ENCODE measurements around the gene PPP2R5C.

The PPP2R5C gene

DNA sequence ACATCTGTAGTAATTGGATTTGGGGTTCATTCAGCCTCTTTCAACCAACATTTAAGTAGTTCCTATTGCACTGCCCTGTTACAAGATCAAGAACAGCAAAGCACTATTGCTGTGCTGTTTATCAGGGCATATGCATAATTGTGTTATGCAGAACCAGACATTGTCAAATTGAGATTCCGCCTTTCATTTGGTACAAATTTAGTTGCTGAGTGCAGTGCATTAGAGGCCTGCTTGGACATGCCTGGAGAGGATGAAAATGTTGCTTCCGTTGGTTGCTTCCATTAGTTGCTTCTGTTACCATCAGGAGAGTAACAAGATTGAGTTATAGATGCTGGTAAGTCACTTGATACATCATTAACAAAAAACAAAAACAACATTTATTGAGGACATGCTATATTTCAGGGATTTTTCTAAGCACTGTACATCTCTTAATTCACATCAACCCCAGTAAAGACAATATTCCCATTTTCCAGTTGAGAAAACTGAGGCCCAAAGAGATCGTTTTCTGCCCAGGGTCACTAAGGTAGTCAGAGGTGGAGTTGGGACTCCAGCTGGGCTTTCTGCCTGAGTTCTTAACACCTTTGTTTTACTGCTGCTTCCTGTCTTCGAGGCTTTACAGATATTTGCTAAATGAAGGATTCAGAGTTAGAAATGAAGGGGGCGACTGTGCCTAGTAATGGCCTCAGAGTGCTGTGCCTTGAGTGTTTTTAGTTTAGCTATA lies 79.3 kb downstream of the PPP2R5C start:
- DNase-seq (ENCODE audit: low read depth) = no peak

- DNase-seq (ENCODE audit: low read depth) = no peak
These were observed 81.5 kb downstream of the PPP2R5C start for GRCh38 chr14:101843038-101843437.

DNA sequence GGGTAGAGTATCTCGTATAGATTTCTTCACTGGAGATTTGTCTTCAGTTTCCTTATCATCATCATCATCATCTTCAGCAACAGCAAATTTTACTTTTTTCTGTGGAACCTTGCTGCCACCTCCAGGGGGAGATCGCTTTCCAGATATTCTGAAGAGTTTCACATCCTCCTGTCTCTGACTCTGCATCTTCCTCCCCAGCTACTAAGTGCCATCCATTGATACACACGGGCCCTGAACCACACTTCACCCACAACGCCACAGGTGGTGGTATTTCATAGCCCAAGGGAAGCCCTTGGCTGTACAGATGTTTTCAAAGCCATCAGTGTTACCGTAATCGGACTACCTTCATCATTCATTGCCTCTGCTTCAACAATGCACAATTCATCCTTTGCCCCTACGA lies 82.2 kb downstream of the PPP2R5C start:
- DNase-seq (ENCODE audit: low read depth) = no peak

DNA sequence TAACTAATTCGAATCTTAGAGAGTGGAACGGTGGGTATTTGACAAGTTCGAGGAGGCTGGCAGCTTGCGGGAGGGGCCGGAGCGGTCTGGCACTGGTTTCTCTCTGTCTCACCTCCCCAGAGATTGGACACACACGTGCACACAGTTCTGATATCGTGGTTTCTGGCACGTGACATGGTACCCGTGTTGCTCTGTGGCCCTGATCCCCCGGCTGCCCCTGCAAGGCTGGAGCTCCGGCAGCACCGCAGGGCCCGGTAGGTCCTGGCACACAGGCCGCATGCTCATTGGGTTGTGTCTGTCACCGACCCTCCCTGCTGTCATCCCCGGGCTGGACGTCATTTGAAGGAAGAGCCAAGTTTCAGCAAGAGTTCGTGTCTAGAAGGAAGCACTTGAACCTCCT lies 82.7 kb downstream of the PPP2R5C start:
- DNase-seq (ENCODE audit: low read depth) = no peak

DNA sequence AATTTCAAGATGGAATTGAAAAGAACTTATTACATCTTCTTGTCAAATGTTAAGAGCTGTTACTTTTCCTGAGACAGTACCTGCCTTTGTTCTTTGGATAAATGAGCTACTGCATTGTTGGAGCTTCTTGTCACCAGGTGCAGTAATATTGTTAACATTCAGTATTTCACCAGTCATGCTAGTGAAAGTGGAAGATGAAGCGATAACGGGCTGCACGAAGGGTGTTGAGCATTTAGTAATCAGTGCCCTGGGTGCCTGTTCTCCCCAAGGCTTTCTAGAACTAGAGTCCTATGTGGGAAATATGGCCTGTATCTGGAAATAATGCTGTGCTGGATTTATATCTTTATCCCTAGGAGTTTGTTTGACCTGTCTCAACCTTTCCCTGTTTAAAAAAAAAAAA lies 83.2 kb downstream of the PPP2R5C start:
- no peak for DNase-seq (ENCODE audit: low read depth)

DNA sequence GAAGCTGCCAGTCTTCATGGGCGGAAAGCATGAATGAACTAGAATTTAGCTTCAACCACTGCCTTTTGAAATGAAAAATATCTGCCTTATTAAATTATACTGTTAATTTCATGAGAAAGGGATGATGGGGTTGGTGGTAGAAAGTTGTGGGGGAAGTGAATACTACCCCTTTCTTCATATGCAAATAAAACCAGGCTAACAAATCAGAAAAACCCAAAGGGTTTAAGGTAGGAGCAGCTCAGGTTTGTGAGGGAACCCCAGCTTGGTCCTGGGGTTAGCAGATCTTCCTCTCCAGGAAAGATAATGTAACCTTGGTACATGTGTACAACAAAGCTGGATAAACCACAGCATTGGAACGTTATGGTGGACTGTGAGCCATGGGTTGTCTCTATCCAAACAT lies 84.0 kb downstream of the PPP2R5C start:
- DNase-seq (ENCODE audit: low read depth) = no peak

GRCh38 chr14:101845896-101846295 lies 84.4 kb downstream of the PPP2R5C start:
- DNase-seq (ENCODE audit: low read depth) = no peak

GRCh38 chr14:101849125-101849524 lies 87.6 kb downstream of the PPP2R5C start:
- DNase-seq (ENCODE audit: low read depth) = no peak

- no peak for DNase-seq (ENCODE audit: low read depth)
These were observed 88.1 kb downstream of the PPP2R5C start for GRCh38 chr14:101849640-101850039.

GRCh38 chr14:101851183-101851582 lies 89.7 kb downstream of the PPP2R5C start:
- DNase-seq (ENCODE audit: low read depth) = no peak

DNA sequence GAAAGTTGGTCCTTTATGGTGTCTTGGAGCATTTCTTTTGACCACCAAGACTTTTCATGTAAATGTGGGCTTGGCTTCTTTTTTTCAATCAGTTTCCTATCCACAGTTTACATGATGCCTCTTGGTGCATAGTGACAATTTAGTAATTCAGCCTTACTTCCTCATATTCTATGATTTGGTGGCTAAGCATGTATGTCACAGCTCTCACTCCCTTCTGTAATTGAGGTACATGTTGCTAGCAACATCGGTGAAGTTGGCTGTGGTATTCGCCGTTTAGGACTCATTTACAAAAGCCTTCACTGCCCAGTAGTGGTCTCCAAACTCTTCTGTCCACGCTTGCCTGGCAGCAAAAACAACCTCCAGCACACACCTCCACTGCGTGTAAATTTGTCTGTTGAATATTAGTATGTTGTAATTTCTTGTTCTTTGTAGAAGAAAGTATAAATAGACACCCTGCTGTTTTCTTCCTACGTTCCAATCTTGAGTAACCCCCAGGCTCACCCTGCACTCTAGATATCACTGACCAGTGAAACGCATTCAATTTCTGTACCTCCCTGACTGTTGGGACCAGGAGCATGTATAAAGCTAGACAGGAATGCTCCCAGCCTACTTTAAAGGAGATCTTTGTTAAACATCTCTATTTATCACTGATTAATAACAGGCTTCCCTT lies 90.4 kb downstream of the PPP2R5C start:
- no peak for DNase-seq (ENCODE audit: low read depth)

DNA sequence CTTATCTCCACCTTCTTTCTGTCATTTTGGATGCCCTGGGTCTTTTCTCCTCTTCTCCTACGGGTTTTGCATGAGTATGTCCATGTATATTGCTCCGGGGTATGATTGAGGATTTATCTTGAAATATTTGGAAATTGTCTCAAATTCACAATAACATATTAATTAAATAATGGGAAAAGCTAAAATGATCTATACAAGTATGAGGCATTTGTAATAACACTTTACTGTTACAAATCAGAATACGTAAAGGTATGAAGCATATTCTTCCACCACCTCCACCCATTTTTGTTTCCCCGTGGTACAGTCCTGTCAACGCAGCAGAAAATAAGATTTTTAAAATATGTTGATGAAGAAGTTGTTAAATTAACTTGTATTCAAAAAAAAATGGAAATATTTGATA lies 91.3 kb downstream of the PPP2R5C start:
- DNase-seq (ENCODE audit: low read depth) = no peak

GRCh38 chr14:101853455-101854018 lies 92.0 kb downstream of the PPP2R5C start:
- no peak for DNase-seq (ENCODE audit: low read depth)

DNA sequence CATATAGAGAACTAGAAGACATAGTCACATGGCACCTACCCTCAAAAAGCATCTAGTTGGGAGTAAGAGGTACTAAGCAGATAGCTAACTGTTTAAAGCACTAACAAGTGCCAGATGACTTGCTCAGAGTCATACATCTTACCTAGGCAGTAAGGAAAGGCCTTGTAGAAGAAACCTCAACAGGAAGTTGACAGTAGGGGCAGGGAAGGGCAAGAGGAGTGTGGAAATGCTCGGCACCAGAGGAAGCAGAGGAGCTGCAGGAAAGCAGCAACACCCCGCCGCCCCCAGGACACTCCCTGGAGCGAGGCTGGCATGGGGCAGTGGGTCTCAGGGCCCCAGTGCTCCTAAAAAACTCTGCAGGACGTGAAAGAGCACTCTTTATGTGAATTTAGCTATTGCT lies 92.9 kb downstream of the PPP2R5C start:
- no peak for DNase-seq (ENCODE audit: low read depth)

GRCh38 chr14:101855958-101856357 lies 94.4 kb downstream of the PPP2R5C start:
- DNase-seq (ENCODE audit: low read depth) = no peak

- no peak for DNase-seq (ENCODE audit: low read depth)
These were observed 95.0 kb downstream of the PPP2R5C start for GRCh38 chr14:101856536-101856935.

DNA sequence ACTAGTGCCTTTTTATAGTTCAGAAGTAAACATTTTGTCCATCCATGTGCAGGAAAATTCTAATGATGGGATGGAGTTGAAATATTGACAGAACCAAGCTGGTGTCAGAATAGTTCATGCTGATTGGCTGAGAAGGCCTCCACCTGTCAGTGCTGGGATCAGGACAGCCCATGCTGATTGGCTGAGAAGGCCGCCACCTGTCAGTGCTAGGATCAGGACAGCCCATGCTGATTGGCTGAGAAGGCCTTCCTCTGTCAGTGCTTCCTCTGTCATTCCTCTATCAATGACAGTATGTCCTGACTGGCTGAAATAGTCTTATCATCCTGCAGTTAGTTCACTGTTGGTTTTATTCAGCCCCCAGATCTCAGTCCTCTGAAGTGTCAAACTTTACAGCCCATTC lies 95.7 kb downstream of the PPP2R5C start:
- no peak for DNase-seq (ENCODE audit: low read depth)

- no peak for DNase-seq (ENCODE audit: low read depth)
These were observed 97.5 kb downstream of the PPP2R5C start for GRCh38 chr14:101858791-101859537.

GRCh38 chr14:101859538-101859902 lies 98.0 kb downstream of the PPP2R5C start:
- no peak for DNase-seq (ENCODE audit: low read depth)

GRCh38 chr14:101859958-101860357 lies 98.4 kb downstream of the PPP2R5C start:
- DNase-seq (ENCODE audit: low read depth) = no peak

GRCh38 chr14:101861464-101861863 lies 100.0 kb downstream of the PPP2R5C start:
- no peak for DNase-seq (ENCODE audit: low read depth)

DNA sequence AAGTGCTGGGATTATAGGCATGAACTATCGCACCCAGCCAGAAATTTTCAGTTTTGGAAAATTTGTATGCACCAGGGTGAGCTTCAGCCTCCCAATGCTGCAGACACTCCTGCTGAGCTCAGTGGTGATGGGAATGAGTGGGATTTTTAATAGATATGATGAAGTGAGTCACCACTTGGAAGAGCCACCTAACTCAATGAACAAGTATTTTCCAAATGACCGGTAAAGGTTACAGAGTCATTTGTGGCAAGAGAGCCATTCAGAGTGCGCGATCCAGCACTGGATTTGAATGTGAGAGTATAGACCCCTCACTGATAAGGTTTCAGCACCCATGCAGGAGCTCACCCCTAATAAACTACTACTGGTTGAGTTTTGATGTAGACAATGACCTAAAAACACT lies 100.7 kb downstream of the PPP2R5C start:
- DNase-seq (ENCODE audit: low read depth) = peak; percentile 3

GRCh38 chr14:101862711-101863110 lies 101.2 kb downstream of the PPP2R5C start:
- no peak for DNase-seq (ENCODE audit: low read depth)

All from HS-5 (cell line).